Peyer's patch (tissue), 4 donors: ENCODE data around the gene KCNQ1.

ENCODE experiments used
- CTCF ChIP-seq, 6 experiments: fragments of 450-650 bp in 4 of 6; fragments of 200-600 bp in 2 of 6; sonication (generic) in 1 of 6; IDR thresholded peaks; one replicate each; pipeline ENCODE4 v1.5.1; 2017 to 2019; ENCODE audit warnings: antibody characterized with exemption in 6 of 6, mild to moderate bottlenecking in 3 of 6, moderate library complexity in 1 of 6
- POLR2A ChIP-seq, 2 donors: fragments of 450-650 bp; IDR thresholded peaks; one replicate each; pipeline ENCODE4 v1.5.1; 2017; ENCODE audit warnings: antibody characterized with exemption in 2 of 2, mild to moderate bottlenecking in 2 of 2, moderate library complexity in 2 of 2

- no peak for TF ChIP-seq CTCF (IDR thresholded peaks at IDR 0.05)
- no peak for TF ChIP-seq POLR2A (IDR thresholded peaks at IDR 0.05)
Measured at GRCh38 chr11:2625183-2625582, 180.4 kb downstream of the KCNQ1 start.
